NB4 (cell line): ENCODE measurements around the gene RPL5.
A peak's percentile ranks its signal among the peaks of the same experiment; 100 is the strongest.

ENCODE experiments used
- DNase-seq: peaks from one replicate; pipeline ENCODE4 v3.0.0; 2010; ENCODE audit warnings: low read depth
- H3K4me3 ChIP-seq: one replicate; pipeline ENCODE4 v1.5.1; 2011; ENCODE audit warnings: mild to moderate bottlenecking, low read depth, low read length, moderate library complexity
- MAX ChIP-seq: IDR thresholded peaks from 2 replicates; pipeline ENCODE4 v1.6.1; 2011; ENCODE audit warnings: low read depth, low read length
- MYC ChIP-seq: IDR thresholded peaks from 2 replicates; pipeline ENCODE4 v1.6.1; 2011; ENCODE audit warnings: low read depth, low read length
- POLR2A ChIP-seq: IDR thresholded peaks from 2 replicates; pipeline ENCODE4 v1.6.1; 2011; ENCODE audit warnings: mild to moderate bottlenecking; ENCODE audit not compliant: insufficient read length; ENCODE audit errors: extremely low read depth
- TF ChIP-seq, protein P1 (sequence below): IDR thresholded peaks from one replicate; pipeline ENCODE4 v1.5.1; 2012; ENCODE audit warnings: low read depth, low read length

Gene RPL5

GRCh38 chr1:92882819-92883218 lies 51.0 kb downstream of the RPL5 start:
- no peak overlapping the region for H3K4me3 ChIP-seq
- DNase-seq, result peak; percentile 82
- TF ChIP-seq MAX, result no peak

DNA sequence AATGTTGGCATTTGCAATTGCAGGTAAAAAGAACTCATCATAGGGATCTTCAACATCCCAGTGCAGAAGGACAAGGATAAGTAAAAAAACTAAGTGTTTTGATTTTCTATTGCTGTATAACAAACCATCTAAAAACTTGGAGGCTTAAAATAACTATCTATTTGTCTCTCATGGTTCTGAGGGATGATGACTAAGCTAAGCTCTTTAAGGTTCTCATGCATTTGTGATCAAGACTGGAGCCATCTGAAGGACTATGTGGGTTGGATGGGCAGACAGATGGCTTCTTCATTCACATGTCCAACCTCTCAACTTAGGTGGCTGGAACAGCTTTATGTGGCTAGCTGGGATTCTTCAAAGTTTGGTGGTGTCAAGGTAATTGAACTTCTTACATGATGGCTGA lies 51.5 kb downstream of the RPL5 start:
- TF ChIP-seq POLR2A (no peak), MYC (no peak), MAX (no peak)
- TF ChIP-seq, protein P1, sequence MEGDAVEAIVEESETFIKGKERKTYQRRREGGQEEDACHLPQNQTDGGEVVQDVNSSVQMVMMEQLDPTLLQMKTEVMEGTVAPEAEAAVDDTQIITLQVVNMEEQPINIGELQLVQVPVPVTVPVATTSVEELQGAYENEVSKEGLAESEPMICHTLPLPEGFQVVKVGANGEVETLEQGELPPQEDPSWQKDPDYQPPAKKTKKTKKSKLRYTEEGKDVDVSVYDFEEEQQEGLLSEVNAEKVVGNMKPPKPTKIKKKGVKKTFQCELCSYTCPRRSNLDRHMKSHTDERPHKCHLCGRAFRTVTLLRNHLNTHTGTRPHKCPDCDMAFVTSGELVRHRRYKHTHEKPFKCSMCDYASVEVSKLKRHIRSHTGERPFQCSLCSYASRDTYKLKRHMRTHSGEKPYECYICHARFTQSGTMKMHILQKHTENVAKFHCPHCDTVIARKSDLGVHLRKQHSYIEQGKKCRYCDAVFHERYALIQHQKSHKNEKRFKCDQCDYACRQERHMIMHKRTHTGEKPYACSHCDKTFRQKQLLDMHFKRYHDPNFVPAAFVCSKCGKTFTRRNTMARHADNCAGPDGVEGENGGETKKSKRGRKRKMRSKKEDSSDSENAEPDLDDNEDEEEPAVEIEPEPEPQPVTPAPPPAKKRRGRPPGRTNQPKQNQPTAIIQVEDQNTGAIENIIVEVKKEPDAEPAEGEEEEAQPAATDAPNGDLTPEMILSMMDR, result no peak
- DNase-seq, result peak; percentile 6
- H3K4me3 ChIP-seq, result no peak overlapping the region

DNA sequence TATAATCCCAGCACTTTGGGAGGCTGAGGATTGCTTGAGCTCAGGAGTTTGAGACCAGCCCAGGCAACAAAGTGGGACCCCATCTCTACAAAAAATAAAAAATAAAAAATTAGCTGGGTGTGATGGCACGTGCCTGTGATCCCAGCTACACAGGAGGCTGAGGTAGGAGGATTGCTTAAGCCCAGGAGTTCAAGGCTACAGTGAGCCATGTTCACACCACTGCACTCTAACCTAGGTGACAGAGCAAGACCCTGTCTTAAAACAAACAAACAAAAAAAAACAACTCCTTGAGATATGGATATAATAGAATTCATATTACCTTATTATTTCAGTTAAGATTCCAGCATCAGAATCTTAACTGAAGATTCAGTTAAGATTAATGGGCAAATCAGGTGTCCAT lies 52.4 kb downstream of the RPL5 start:
- TF ChIP-seq MYC, result no peak
- TF ChIP-seq, protein P1, result no peak
- TF ChIP-seq MAX, result no peak
- TF ChIP-seq POLR2A, result no peak
- DNase-seq, result no peak

DNA sequence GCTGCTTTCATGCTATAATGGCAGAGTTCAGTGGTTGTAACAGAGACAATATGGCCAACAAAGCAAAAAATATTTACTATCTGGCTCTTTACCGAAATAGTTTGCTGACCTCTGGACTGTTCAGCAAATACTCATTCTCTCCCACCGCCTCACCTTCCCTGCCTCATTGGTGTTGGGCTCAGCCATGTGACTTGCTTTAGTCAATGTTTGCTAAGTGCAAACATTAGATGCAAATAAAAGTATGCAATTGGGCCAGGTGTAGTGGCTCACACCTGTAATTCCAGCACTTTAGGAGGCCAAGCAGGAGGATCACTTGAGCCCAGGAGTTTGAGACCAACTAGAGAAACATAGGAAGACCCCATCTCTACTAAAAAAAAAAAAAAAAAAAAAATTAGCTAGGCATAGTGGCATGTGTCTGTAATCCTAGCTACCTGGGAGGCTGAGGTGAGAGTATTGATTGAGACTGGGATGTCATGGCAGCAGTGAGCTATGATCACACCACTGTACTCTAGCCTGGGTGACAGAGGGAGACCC lies 55.1 kb downstream of the RPL5 start:
- TF ChIP-seq MYC, result no peak
- no peak for TF ChIP-seq POLR2A
- DNase-seq, result no peak
- no peak overlapping the region for H3K4me3 ChIP-seq

More for the DNA sequence above, 52.4 kb downstream of the RPL5 start:
- no peak overlapping the region for H3K4me3 ChIP-seq

DNA sequence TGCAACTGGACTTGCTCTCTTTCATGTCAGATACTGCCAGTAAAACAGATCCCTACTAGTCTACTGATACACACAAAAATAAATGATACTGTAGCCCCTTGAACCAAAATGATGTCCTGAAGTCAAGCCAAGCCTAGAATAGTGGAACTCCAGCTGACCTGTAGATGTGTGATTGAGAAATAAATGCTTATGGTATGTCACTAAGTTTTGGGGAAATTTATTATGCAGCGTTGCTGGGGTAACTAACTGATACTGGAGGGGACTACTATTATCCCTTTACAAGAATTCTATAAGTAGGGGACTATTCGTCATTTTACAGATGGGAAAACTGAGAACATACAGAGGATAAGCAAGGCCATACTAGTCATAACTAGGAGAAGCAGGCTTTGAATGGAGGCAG lies 55.6 kb downstream of the RPL5 start:
- no peak for TF ChIP-seq POLR2A
- no peak for TF ChIP-seq MAX
- TF ChIP-seq MYC, result no peak
- TF ChIP-seq, protein P1, result no peak
- no peak for DNase-seq
- no peak overlapping the region for H3K4me3 ChIP-seq
